AG08396 (cell line): ENCODE measurements around the gene CGB3.

Experiments
- DNase-seq: peaks from one replicate; pipeline ENCODE4 v3.0.0; 2012; ENCODE audit warnings: low spot score, mixed read lengths

CGB3 gene

DNA sequence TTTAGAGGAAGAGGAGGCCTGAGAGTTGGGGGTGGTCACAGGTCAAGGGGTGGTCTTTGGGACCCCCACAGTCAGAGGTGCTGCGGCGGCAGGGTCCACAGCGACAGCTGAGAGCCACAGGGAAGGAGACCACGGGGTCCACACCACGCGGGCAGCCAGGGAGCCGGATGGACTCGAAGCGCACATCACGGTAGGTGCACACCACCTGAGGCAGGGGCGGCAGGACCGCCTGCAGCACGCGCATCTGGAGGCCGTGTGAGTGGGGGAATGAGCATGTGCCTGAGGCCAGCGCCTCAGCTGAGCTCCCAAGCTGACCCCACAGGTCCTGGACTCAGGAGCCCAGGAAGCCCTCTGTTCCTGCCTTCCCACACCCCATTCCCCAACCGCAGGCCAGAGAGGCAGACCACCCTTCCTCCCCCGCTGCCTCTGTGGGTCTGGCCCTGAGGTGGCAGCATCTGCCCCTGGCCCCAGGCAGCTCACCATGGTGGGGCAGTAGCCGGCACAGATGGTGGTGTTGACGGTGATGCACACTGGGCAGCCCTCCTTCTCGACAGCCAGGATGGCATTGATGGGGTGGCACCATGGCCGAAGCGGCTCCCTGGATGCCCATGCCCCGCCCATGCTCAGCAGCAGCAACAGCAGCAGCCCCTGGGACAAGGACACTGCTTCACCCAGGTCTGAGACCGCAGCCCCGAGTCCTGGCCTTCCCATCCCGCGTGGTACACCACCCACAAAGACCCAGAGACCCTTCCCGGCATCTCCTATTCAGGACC, 7.9 kb downstream of the CGB3 start:
- no peak for DNase-seq

DNA sequence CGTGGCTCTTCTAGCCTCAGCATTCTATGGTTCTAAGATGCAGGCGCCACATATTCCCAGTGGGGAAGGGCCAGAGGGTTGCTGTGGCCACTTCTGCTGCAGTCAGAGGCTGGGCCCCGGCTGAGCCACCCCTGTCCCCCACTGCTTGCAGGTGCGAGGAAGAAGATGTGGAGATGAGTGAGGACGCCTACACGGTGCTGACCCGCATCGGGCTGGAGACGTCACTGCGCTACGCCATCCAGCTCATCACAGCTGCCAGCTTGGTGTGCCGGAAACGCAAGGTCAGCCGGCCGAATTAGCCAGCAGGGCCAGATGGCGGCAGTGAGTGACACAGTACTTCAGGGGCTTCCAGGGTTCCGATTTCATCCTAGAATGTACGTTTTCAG, 9.3 kb downstream of the CGB3 start:
- no peak for DNase-seq

DNA sequence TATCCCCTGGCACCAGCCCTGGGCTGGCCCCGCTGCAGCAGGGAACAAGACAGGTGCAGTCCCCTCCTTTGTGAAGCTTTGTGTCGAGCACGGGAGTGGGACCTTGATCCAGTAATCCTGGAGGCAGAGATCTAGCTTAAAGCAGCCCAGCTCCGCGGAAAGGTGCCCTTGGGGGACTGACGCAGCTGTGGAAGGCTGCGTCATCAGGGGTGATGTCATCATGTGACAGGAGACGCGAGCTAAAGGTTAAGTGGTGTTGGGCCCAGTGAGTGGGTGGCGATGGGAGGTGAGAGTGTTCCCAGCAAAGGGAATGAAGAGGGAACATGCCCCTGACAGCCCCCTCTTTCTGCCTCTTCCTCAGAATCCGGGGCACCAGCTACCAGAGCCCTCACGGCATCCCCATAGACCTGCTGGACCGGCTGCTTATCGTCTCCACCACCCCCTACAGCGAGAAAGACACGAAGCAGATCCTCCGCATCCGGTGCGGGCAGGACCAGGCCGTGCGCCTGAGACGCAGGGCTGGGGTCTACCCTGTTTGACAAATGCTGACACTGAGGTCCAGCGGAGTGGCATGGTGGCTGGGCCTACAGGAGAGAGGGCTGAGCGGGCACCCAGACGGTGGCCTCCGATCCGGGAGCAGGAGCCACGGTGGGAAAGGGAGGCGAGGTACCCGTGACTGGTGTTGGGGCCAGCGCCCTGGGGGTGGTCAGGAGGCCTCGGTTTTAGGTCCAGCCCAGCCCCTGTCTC, 9.8 kb downstream of the CGB3 start:
- DNase-seq, result no peak

DNA sequence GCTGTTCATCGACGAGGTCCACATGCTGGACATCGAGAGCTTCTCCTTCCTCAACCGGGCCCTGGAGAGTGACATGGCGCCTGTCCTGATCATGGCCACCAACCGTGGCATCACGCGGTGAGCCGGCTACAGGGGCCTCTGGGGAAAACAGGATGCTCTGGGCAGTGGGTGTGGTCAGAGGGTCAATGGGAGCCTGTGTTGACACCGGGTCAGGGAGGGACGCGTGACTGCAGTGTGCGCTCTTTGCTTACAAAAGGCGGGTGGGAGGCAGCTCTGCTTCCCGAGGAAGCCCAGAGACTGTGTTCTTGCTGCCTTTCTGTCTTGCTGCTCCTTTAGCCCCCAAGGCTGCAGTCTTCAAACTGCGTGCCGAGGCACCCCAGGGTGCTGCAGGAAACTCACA, 12.9 kb downstream of the CGB3 start:
- DNase-seq, result no peak

DNA sequence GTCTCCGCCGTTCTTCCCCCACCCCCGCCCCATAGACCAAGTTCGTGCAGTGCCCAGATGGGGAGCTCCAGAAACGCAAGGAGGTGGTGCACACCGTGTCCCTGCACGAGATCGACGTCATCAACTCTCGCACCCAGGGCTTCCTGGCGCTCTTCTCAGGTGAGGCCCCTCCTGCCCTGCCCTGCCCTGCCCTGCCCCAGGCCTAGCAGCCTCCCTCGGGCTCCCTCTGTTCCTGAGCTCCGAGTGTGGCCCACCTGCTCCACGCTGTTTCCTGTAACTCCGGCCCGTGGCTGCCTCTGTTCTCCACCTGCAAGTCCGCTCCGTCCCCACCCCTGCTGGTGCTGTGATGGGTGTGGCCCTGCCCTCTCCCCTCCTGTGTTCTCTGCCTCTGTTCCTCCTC, 13.7 kb downstream of the CGB3 start:
- DNase-seq, result no peak

DNA sequence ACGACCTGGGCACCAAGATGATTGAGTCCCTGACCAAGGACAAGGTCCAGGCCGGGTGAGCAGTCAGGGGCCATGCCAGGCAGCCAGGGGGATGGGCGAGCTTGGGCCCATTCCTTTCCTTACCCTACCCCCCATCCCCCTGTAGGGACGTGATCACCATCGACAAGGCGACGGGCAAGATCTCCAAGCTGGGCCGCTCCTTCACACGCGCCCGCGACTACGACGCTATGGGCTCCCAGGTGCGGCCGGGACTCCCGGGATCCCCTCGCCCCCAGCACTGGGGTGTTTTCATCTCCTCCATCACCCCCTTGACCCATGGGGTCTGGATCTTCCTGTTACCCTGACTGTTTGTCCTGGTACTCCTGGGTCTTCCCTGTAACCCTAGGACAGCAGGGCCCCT, 14.3 kb downstream of the CGB3 start:
- no peak for DNase-seq

DNA sequence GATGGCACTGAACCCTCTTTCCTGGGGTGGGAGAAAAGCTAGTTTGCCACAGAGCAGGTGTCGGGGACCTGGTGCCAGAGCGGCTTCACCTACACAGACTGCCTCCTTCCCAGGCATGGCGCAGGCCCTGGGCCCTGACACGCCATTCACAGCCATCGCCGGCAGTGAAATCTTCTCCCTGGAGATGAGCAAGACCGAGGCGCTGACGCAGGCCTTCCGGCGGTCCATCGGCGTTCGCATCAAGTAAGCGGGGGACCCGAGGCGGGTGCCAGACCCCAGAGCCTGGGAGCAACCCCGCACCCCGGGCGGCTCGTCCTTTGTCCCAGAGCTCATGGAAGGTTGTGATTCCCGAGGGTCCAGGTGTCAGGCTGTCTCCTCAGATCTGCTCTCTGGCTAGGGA, 17.2 kb downstream of the CGB3 start:
- no peak for DNase-seq

DNA sequence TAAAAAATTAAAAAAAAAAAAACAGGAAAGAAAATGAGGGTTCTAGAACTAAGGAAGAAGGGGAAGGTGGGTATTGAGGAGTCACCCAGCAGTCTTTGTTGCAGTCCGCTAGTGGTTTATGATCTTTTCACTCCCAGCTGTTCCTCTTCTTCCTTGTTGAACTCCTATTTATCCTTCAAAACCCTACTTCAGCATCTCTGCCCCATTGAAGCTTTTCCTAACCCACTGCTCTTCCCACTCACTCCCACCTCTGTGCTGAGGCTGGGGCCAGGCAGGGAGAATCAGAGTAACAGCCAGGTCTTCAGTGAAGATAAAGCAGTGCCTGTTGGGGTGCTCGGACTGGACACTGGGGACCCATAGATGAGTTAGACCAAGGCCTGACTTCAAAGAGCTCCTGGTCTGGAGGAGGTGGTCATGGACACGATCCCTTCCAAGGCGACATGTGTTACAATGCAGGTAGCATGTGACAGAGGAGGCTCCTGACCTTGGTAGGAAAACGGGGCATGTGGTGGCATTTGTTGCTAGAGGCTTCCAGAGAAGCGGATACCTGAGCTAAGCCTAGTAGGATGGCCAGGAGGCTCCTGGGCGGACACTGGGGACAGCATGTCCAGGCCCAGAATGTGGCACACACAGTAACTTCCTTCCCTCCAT, 19.0 kb downstream of the CGB3 start:
- DNase-seq, result no peak

DNA sequence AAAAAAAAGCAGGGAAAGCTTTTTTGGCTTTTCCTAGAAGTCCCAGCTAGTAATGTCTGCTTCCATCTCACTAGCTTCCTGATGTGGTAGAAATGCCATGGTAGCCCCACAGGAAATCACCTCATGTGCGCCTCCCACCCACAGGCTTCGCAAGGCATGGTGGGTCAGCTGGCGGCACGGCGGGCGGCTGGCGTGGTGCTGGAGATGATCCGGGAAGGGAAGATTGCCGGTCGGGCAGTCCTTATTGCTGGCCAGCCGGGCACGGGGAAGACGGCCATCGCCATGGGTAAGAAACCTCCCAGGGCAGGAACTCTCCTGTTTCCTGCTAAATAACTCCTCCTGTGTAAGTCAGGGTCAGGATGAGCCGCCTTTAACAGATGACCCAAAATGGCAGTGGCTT, 20.0 kb downstream of the CGB3 start:
- DNase-seq, result no peak

DNA sequence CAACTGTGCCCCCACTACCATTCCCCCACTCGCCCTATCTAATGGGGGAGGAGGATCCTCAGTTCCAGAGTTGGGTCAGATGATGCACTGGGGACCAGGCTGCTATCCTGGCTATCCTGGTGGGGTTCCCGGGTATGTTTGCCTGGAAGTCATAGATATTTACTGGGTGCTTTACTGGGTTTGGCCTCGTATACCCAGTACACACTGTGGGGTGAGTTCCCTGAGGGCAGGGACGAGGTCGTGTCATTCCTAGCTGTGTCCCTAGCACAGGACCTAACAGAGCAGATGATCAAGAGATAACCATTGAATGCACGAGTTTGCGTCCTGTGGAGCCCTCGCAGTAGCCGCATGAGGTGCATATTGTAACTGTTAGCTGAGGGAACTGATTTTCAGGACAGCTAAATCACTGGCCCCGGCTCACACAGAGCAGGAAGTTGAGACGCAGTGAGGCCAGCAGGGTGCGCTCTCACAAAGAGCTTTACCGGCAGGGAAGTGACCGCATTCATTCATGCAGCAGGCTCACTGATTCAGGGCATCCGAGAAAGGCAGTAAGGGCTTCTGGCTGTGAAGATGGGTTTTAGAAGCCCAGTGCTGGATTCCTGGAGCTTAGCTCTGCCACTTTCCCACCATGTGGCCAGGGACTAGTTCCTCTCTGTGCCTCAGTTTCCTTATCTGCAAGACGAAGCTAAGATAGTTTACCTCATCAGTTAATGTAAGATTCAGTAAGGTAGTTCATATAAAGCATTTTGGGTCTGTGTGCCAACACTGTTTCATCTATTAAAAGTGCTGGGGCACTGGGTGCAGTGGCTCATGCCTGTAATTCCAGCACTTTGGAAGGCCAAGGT, 24.4 kb downstream of the CGB3 start:
- DNase-seq, result peak; percentile 73

DNA sequence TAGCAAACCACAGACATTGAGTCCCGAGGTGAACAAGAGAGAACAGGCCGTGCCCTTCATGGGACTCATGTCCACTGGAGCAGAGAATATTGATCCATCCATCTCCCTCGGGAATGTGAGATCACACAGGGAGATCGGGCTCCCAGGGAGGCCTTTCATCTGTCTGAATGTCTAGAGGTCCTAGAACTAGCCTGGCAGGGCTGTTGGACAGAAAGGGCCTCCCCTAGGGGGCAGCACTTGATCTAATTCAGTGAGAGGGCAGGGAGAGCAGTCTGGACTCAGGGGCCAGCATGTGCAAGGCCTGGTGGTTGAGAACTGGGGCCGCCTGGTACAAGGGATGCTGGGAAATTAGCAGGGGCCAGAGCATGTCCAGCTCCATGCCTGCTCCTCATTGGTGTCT, 26.2 kb downstream of the CGB3 start:
- peak; percentile 64 for DNase-seq

DNA sequence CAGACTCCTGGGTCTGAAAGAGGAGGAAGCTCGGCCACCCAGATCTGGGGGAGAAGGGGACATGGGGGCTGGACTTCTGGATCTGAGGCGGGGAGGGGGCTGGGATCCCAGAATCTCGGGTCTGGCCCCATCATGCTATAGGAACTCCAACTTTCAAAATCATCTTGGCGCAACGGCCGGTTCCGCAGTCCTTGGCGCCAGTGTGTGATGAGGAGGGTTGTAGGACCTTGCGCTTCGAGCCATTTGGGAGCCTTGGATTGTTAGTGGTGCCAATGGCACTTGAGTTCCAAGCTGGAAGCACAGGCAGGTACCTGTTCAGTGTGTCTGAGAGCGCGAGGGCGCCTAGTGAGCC, 30.1 kb downstream of the CGB3 start:
- DNase-seq, result no peak

DNA sequence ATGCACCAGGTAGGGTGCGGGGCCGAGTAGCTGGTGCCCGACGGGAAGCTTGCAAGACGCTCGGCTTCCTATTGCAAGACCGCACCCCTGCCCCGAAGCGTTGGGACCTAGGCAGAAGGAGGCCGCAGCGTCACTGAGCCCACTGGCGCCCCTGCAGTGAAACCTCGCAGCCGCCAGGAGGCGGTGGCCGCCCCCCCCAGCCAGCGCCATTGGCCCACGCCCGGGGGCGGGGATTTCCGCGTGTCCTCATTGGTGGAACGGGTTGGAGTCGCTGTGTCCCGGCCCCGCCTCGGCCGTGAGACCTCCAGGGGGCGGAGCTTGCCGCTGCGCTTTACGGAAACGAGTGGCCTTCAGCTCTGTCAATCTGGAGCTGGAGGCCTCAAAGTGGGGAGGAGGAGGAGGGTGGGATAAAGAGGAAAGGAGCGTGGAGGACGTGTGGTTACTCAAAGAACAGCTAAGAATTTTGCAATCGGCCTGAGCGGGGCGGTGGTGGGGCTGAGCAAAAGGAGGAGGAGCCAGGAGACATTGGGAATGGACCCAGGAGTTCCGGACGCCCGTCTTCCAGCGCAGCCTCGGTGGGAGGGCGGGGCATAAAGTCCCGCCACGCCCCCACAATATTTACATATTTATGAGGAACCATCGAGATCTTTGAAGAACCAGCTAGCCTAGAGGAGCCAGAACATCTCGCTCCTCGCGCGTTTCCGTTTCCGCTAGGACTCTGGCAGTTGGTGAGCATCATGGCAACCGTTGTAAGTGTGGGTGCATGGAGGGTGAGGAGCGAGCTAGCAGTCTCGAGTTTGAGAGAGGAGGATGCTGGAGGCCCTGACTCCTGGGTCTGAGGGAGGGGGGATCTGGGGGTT, 30.7 kb downstream of the CGB3 start, which contains the start of the genes GYS1 and RUVBL2:
Gene GYS1, minus strand, starts transcription at position 135 of the 860 bp plus-strand sequence. CDS start 197 bp downstream, outside the sequence.
Gene RUVBL2, plus strand, starts transcription at position 713 of the 860 bp plus-strand sequence. Its CDS starts 25 bp downstream, at position 738.
- DNase-seq, result peak; percentile 98

DNA sequence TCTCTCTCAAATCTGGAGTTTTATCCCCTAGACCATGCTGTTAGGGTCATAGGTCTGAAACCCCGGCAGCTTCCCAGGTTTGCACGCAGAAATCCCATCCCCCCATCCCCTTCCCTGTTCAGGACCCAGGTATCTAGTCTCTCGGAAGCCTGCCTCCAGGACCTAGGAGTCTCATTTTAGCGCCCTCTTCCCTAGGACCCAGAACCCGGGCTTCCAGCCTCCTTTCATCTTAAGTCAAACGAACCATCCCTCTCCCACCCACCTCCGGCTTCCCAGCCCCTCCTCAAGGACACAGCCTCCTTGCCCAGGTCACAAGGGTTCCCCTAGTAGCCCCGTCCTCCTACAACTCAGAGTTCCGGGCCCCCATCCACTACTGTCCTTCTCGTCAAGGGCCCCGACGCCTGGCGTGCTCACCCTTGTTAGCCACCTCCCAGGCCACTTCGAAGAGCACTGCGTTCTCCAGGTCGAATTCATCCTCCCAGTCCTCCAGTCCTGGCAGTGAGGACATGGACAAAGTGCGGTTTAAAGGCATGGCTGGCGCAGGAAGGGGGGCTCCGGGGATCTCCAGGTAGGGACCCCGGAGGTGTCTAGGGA, 31.5 kb downstream of the CGB3 start:
- DNase-seq, result no peak

DNA sequence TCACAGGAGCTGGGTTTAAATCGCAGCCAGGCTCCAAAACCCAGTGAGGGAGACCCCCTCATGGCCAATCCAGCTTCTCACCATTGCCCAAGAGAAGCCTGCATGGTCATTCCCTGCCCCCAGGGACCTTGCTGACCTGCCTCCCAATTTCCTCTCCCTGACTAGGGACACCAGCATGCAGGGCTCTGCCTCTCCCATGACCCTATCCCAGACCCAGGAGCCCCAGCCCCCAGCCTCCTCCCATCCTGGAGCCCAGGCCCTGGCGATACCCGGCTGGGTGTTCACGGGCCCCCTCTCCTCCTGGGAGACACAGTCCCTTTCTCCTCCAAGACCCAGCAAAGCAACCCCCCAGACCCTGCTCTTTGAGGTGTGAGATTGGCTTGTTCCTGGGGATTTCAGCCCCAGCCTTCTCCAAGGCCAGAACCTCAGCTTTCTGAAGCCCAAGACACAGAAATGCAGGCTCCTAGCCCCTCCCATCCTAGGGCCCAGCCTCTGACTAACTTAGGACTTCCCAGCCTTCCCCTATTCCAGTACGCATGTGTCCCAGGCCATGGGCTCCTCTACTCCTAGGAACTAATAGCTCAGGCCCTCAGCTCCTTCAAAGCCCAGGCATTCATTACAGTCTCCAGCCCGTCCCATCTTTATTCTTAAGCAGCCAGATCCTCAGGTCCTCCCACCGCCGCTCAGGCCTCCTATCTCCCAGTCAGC, 32.1 kb downstream of the CGB3 start:
- DNase-seq, result peak; percentile 89

DNA sequence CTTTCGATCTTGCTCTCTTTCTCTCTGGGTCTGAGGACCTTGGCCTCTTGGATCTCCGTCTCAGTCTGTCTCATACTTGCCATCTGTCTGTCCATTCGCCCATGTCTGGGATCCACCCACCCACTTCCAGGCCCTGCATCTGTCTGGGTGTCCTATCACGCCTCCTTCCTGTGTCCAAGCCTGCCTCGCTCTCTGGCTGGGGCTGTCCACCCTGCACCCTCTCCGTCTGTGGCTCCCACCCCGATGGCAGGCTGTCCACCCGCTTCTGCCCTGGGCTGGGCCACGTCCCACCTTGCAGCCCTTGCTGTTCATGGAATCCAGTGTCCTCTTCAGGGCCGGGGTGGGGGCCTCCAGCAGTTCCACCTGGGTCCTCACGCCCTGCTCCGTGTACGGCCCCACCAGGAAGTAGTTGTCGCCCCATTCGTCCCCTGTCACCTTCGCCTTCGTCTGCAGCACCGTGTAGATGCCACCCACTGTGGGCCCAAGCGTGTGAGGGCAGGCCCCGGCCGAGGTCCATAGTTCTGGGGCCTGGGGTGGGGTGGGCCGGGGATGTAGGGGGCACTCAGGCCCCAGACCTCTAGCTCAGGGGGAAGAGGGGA, 33.0 kb downstream of the CGB3 start:
- no peak for DNase-seq

DNA sequence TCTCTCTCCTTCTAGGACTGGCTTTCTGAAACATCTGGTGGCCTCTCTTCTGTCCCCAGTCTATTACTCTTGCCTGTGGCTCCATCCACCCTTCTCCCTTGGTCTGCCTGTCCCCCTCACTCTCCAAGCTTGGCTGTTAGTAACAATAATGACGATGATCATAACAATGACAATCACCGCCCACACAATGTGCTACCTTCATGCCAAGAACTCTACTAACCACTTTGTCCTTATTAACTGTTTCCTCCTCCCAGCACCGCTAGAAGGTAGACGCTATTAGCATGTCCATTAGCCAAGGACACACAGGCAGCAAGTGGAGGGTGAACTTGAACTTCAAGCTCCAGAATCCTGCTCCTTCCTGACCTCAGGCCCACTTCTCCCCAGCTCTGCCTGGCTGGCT, 33.7 kb downstream of the CGB3 start:
- no peak for DNase-seq

DNA sequence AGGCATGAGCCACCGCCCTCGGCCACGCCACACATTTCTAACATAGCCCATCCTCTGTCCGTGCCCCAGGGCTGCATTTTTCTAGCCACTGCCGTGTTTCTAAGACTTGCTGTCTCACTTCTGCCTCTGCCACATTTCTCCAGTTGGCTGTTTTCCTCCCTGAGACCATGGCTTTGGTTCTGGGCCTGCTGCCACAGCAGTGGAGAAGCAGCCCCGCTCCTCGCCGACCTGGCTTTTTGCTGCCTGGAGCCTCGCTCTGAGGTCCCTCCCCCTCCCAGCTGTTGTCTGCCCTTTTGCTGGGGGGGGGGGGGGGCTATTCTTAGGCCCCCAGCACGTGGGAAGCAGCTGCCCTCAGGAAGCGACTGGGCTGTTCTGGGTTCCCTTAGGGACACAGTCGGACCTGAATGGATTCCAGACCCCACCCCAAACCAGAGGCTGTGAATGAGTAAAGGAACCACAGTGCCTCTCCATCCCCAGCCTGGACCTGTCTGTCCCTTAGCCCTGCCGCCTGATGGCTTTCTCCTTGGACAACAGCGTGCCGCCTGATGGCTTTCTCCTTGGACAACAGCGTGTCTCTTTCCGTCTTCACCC, 34.3 kb downstream of the CGB3 start:
- no peak for DNase-seq

DNA sequence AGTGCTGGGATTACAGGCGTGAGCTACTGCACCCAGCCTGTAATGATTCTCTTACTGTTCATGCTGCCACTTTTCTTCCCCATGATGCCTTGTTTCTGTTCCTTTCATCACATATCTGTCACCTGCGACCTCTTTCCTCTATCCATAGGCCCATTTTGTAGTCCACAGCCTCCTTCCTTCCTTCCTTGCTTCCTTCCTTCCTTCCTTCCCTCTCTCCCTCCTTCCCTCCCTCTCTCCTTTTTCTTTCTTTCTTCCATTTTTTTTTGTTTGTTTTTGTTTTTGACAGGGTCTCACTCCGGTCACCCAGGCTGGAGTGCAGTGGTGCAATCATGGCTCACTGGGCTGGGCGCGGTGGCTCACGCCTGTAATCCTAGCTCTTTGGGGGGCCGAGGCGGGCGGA, 35.3 kb downstream of the CGB3 start:
- no peak for DNase-seq
